Muscle layer of colon (tissue), 2 donors: Measurements from ENCODE around the gene ADGRL2.

Experiments
- H3K27ac ChIP-seq: one replicate; pipeline ENCODE4 v1.7.0; 2013; ENCODE audit warnings: low read depth, mild to moderate bottlenecking, low read length, moderate library complexity
- H3K27me3 ChIP-seq, 2 donors: one replicate each; pipeline ENCODE4 v1.7.0; 2013; ENCODE audit warnings: low read length in 2 of 2, mild to moderate bottlenecking in 2 of 2; ENCODE audit not compliant: insufficient read depth in 2 of 2, control insufficient read depth in 1 of 2
- H3K36me3 ChIP-seq: one replicate; pipeline ENCODE4 v1.7.0; 2013; ENCODE audit warnings: mild to moderate bottlenecking, low read length; ENCODE audit not compliant: insufficient read depth
- H3K4me1 ChIP-seq: one replicate; pipeline ENCODE4 v1.7.0; 2013; ENCODE audit warnings: mild to moderate bottlenecking, low read length; ENCODE audit not compliant: insufficient read depth
- H3K4me3 ChIP-seq, 2 donors: one replicate each; pipeline ENCODE4 v1.7.0; 2013; ENCODE audit warnings: low read length in 2 of 2, low read depth in 1 of 2, mild to moderate bottlenecking in 1 of 2, moderate library complexity in 1 of 2
- H3K9ac ChIP-seq: one replicate; pipeline ENCODE4 v1.7.0; 2013; ENCODE audit warnings: low read length
- H3K9me3 ChIP-seq: one replicate; pipeline ENCODE4 v1.7.0; 2013; ENCODE audit warnings: mild to moderate bottlenecking, low read length
- donor health status: abdominal sarcoma.
- donor health status: Adenocarcinoma of cecum.

Gene ADGRL2

GRCh38 chr1:81921851-81922462 lies 121.2 kb downstream of the ADGRL2 start:
- no peak overlapping the region for H3K4me3 ChIP-seq
- H3K27ac ChIP-seq = no peak overlapping the region
- H3K9me3 ChIP-seq = no peaks in the 10 kb centered on the region
- H3K4me1 ChIP-seq = no peaks in the 10 kb centered on the region
- H3K36me3 ChIP-seq = no peaks in the 10 kb centered on the region
- no peaks in the 10 kb centered on the region for H3K27me3 ChIP-seq
- H3K9ac ChIP-seq = no peak overlapping the region

DNA sequence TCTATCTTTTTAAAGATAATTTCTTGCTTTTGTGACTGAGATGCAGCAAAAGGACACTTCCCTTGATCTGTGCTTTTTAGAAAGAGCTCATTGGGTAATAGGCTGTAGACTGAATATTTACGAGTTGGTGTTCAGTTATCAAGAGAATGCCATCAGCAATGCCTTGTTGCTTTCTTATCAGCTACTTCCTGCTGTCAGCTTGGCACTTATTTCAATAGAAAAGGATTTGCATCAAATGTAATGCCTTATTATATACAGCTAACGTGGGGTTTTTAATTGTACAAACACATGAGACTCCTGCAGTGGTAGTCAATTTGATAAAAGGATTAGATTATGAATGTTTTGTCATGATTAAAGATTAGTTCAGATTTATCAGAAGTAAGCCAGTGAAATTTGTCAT lies 122.2 kb downstream of the ADGRL2 start:
- Histone ChIP-seq H3K9ac (no peak overlapping the region), H3K4me1 (no peaks in the 10 kb centered on the region), H3K27me3 (no peaks in the 10 kb centered on the region), H3K36me3 (no peaks in the 10 kb centered on the region), H3K4me3 (no peak overlapping the region), H3K27ac (no peak overlapping the region), H3K9me3 (no peaks in the 10 kb centered on the region)

DNA sequence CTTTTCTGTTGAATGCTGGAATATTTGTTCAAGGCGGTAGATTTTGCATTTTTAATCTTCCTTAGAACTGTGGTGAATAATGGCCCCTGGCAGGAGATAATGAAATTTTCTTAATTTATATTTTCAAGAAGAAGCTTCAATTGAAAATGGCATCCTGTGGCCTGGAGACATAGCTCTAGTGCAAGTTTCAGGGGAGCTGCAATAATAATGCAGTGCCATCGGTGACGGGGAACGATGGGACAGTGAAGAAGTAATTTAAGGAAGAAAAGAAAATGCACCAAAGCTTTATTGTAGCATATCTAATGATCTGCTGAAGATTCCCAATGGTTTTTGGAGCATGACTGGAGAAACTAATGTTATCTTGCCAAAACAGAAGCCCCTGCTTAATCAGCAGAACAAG lies 128.4 kb downstream of the ADGRL2 start:
- Histone ChIP-seq H3K36me3 (no peaks in the 10 kb centered on the region), H3K27me3 (no peaks in the 10 kb centered on the region), H3K9ac (no peak overlapping the region), H3K4me1 (no peaks in the 10 kb centered on the region), H3K4me3 (no peak overlapping the region), H3K27ac (no peak overlapping the region), H3K9me3 (no peaks in the 10 kb centered on the region)

GRCh38 chr1:81936853-81937252 lies 136.1 kb downstream of the ADGRL2 start:
- H3K9ac ChIP-seq = no peak overlapping the region
- no peaks in the 10 kb centered on the region for H3K36me3 ChIP-seq

DNA sequence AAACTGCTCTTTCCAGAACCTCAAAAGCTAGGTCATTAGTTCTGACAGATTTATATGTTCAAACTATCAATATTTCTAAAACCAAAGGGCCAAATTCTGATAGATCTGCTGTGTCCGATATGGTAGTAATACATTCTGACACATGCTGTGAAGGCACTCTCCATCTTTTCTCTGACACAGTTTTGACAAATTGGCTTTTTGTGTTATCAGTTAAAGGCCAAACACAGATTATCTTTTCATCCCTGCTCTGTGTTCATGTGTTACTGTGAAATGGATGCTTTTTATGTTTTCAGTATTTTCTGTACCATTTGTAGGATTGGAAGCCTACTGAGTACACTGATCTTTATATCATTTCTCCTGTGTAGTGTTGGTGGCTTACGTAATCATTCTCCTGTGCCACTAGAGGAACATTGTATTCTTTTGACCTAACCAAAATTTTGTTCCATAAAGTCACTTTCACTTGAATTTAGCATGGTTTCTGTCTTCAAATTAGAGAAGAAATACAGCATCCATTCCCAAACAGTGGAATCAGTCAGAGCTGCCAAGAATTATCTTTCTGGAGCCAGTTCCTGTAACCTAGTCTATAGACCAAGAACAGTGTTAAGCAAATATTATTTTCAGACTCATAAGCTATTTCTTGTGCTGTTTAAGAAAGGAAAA lies 137.2 kb downstream of the ADGRL2 start:
- H3K36me3 ChIP-seq = no peaks in the 10 kb centered on the region
- no peak overlapping the region for H3K4me3 ChIP-seq
- peaks cover 13% of the 10 kb centered on the region for H3K4me1 ChIP-seq
- no peaks in the 10 kb centered on the region for H3K9me3 ChIP-seq
- H3K9ac ChIP-seq = no peak overlapping the region
- no peaks in the 10 kb centered on the region for H3K27me3 ChIP-seq
- H3K27ac ChIP-seq = no peak overlapping the region

More at GRCh38 chr1:81936853-81937252, 136.1 kb downstream of the ADGRL2 start:
- Histone ChIP-seq H3K27me3 (no peaks in the 10 kb centered on the region), H3K9me3 (no peaks in the 10 kb centered on the region), H3K27ac (no peak overlapping the region), H3K4me1 (peaks cover 13% of the 10 kb centered on the region), H3K4me3 (no peak overlapping the region)

GRCh38 chr1:81948495-81948894 lies 147.8 kb downstream of the ADGRL2 start:
- Histone ChIP-seq H3K27me3 (no peaks in the 10 kb centered on the region), H3K27ac (no peak overlapping the region), H3K4me3 (no peak overlapping the region), H3K9ac (no peak overlapping the region), H3K9me3 (no peaks in the 10 kb centered on the region), H3K36me3 (no peaks in the 10 kb centered on the region), H3K4me1 (peaks cover 7% of the 10 kb centered on the region)

DNA sequence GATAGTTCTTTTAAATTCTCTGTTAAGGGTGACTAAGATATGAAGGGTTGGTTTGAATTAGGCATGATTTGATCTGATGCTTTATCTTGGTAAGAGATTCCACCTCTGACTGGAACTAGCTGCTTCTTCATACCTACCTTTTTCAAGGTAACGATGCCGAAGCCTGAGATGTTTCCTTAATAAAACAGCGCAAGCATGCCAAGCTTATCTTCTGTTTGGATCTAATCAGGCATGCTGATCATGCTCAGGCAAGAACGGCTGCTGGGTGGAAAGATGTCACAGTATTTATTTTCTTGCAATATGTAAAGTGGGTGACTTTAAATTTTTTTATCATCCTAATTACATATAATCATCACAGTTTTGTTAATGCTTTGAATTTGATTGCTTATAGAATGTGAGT lies 148.7 kb downstream of the ADGRL2 start:
- H3K27ac ChIP-seq = no peak overlapping the region
- no peaks in the 10 kb centered on the region for H3K36me3 ChIP-seq
- no peaks in the 10 kb centered on the region for H3K9me3 ChIP-seq
- H3K4me1 ChIP-seq = peaks cover 7% of the 10 kb centered on the region
- no peak overlapping the region for H3K9ac ChIP-seq
- no peaks in the 10 kb centered on the region for H3K27me3 ChIP-seq
- no peak overlapping the region for H3K4me3 ChIP-seq

DNA sequence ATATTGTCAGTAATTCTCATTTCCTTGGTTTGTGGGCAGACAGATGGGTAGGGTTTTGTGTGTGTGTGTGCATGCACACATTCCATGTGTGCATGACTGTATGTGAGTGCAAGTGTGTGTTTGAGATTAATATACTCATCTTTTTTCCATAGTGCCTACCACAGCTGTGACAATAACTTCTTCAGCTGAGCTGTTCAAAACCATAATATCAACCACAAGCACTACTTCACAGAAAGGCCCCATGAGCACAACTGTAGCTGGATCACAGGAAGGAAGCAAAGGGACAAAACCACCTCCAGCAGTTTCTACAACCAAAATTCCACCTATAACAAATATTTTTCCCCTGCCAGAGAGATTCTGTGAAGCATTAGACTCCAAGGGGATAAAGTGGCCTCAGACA lies 149.3 kb downstream of the ADGRL2 start:
- Histone ChIP-seq H3K4me1 (peaks cover 7% of the 10 kb centered on the region), H3K27me3 (no peaks in the 10 kb centered on the region), H3K4me3 (no peak overlapping the region), H3K27ac (no peak overlapping the region), H3K9me3 (no peaks in the 10 kb centered on the region), H3K36me3 (no peaks in the 10 kb centered on the region), H3K9ac (no peak overlapping the region)

DNA sequence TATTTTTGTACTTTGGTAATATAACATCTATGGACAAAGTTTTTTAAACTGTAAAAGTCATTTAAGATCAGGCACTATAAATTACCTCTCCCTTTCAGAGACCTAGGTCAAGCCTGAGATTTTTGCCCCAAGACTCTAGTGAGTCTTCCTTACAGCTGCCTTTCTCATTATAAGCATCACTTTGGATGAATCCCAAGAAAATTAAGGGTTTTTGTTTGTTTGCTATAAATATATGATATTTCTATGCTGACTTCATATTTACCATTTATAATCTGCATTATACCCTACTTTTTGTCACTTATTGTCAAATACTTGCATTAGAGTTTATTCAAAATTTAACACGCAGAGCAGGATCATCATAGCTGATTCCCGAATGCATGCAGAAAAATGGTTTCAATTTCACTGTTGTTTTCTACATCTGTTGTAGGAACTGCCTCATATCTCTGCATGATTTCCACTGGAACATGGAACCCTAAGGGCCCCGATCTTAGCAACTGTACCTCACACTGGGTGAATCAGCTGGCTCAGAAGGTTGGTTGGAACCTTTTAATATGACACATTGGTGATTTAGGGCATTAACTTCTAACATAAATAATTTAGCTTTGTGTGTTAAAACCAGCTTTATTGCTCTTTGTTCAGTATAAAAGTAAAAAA lies 150.0 kb downstream of the ADGRL2 start:
- no peak overlapping the region for H3K27ac ChIP-seq
- H3K4me1 ChIP-seq = peaks cover 7% of the 10 kb centered on the region
- no peak overlapping the region for H3K9ac ChIP-seq
- H3K9me3 ChIP-seq = no peaks in the 10 kb centered on the region
- no peaks in the 10 kb centered on the region for H3K27me3 ChIP-seq
- peak overlapping the region in 1 of 2 donors; percentile 6 for H3K4me3 ChIP-seq
- no peaks in the 10 kb centered on the region for H3K36me3 ChIP-seq

DNA sequence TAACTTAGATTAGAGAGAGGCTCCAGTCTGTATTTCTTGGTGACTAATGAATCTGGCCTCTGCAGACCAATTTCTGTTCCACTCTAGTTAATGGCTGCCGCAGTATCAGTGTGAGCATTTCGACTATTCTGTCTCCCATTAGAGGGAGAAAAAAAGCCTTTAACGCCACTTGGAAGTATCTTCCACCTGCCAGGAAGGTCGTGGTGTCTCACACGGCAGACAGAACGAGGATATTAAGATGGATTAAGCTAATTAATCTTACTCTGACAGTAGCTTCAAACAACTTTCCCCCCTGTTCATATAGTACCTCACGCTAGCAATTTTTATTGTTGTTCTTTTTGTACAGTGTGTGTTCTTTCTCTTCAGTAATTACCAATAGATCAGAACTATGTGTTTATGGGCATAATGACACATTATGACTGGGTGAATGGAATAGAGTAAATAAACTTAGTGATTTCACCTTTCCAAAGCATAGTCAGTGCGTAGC lies 153.8 kb downstream of the ADGRL2 start:
- Histone ChIP-seq H3K27me3 (no peaks in the 10 kb centered on the region), H3K36me3 (no peaks in the 10 kb centered on the region), H3K9ac (no peak overlapping the region), H3K4me1 (no peaks in the 10 kb centered on the region), H3K9me3 (no peaks in the 10 kb centered on the region), H3K4me3 (no peak overlapping the region), H3K27ac (no peak overlapping the region)

DNA sequence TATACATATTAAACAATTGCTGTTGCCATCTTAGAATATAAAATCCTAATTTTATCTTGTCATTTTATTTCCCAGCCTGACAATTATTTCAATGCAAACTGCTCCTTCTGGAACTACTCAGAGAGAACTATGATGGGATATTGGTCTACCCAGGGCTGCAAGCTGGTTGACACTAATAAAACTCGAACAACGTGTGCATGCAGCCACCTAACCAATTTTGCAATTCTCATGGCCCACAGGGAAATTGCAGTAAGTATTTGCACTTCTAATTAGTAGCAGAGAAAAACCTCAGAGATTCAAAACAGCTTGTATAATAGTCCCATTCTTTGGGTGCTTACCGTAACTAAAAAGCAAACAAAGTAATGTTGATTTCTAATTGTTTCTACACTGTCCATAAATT lies 167.2 kb downstream of the ADGRL2 start:
- H3K9me3 ChIP-seq = no peaks in the 10 kb centered on the region
- no peaks in the 10 kb centered on the region for H3K4me1 ChIP-seq
- peaks cover 12% of the 10 kb centered on the region for H3K36me3 ChIP-seq
- no peak overlapping the region for H3K9ac ChIP-seq
- no peak overlapping the region for H3K4me3 ChIP-seq
- no peak overlapping the region for H3K27ac ChIP-seq
- no peaks in the 10 kb centered on the region for H3K27me3 ChIP-seq
